H9 (cell line): ENCODE measurements around the gene EVI2A. TPM values are rescaled to one million over a fixed set of nuclear protein-coding genes. Genes with fewer than 3 reads are reported as not detected.

Experiments
- DNase-seq: peaks from one replicate; pipeline ENCODE4 v3.0.0-alpha.2; 2017
- H2AFZ ChIP-seq: one replicate; pipeline ENCODE4 v1.6.1; 2013; ENCODE audit warnings: mild to moderate bottlenecking, low read length, control low read depth, moderate library complexity
- H2AK5ac ChIP-seq: 2 replicates; pipeline ENCODE4 v1.6.1; 2013; ENCODE audit warnings: low read length, control low read depth, mixed read lengths; ENCODE audit not compliant: insufficient read length
- H2BK120ac ChIP-seq: one replicate; pipeline ENCODE4 v1.6.1; 2013; ENCODE audit warnings: low read depth, mild to moderate bottlenecking, low read length, control low read depth, inconsistent platforms; ENCODE audit not compliant: poor library complexity, severe bottlenecking
- H2BK12ac ChIP-seq: 2 replicates; pipeline ENCODE4 v1.6.1; 2013; ENCODE audit warnings: low read length, control low read depth, mixed read lengths, low read depth; ENCODE audit not compliant: insufficient read length
- H2BK15ac ChIP-seq: 2 replicates; pipeline ENCODE4 v1.6.1; 2013; ENCODE audit warnings: low read depth, low read length, control low read depth
- H2BK20ac ChIP-seq: one replicate; pipeline ENCODE4 v1.6.1; 2013; ENCODE audit warnings: low read depth, mild to moderate bottlenecking, low read length, control low read depth, inconsistent platforms; ENCODE audit not compliant: poor library complexity, severe bottlenecking
- H2BK5ac ChIP-seq: 2 replicates; pipeline ENCODE4 v1.6.1; 2013; ENCODE audit warnings: low read length, control low read depth, mixed read lengths; ENCODE audit not compliant: insufficient read length
- H3K14ac ChIP-seq: 2 replicates; pipeline ENCODE4 v1.6.1; 2013; ENCODE audit warnings: low read length, control low read depth; ENCODE audit not compliant: insufficient read depth
- H3K18ac ChIP-seq: 2 replicates; pipeline ENCODE4 v1.6.1; 2013; ENCODE audit warnings: low read depth, mild to moderate bottlenecking, mixed read lengths, low read length, control low read depth; ENCODE audit not compliant: insufficient read length
- H3K23ac ChIP-seq: 2 replicates; pipeline ENCODE4 v1.6.1; 2013; ENCODE audit warnings: low read length, control low read depth, mixed read lengths, low read depth; ENCODE audit not compliant: insufficient read length
- H3K23me2 ChIP-seq: 2 replicates; pipeline ENCODE4 v1.6.1; 2013; ENCODE audit warnings: low read depth, mild to moderate bottlenecking, mixed read lengths, low read length, control low read depth; ENCODE audit not compliant: insufficient read length, poor library complexity, severe bottlenecking
- H3K27ac ChIP-seq: 2 replicates; pipeline ENCODE4 v1.5.1; 2013; ENCODE audit warnings: low read length, control low read depth, mixed read lengths, low read depth; ENCODE audit not compliant: insufficient read length
- H3K27me3 ChIP-seq: 2 replicates; pipeline ENCODE4 v1.6.1; 2013; ENCODE audit warnings: low read length, control low read depth, inconsistent platforms; ENCODE audit not compliant: insufficient read depth
- H3K4ac ChIP-seq: 2 replicates; pipeline ENCODE4 v1.6.1; 2013; ENCODE audit warnings: low read depth, mild to moderate bottlenecking, control low read depth, inconsistent platforms, low read length, moderate library complexity
- H3K4me1 ChIP-seq: 2 replicates; pipeline ENCODE4 v1.6.1; 2013; ENCODE audit warnings: low read length, control low read depth, inconsistent platforms; ENCODE audit not compliant: insufficient read depth
- H3K4me2 ChIP-seq: 2 replicates; pipeline ENCODE4 v1.6.1; 2013; ENCODE audit warnings: low read length, control low read depth, mixed read lengths; ENCODE audit not compliant: insufficient read length, insufficient read depth
- H3K56ac ChIP-seq: 2 replicates; pipeline ENCODE4 v1.6.1; 2013; ENCODE audit warnings: low read depth, mild to moderate bottlenecking, mixed read lengths, low read length, control low read depth; ENCODE audit not compliant: insufficient read length
- H3K79me1 ChIP-seq: 2 replicates; pipeline ENCODE4 v1.6.1; 2013; ENCODE audit warnings: low read depth, mild to moderate bottlenecking, moderate library complexity, low read length, control low read depth, inconsistent platforms; ENCODE audit not compliant: insufficient read depth, poor library complexity, severe bottlenecking
- H3K79me2 ChIP-seq: 2 replicates; pipeline ENCODE4 v1.6.1; 2013; ENCODE audit warnings: low read length, control low read depth, inconsistent platforms; ENCODE audit not compliant: insufficient read depth
- H3K9ac ChIP-seq: 2 replicates; pipeline ENCODE4 v1.6.1; 2013; ENCODE audit warnings: low read length, control low read depth, mixed read lengths; ENCODE audit not compliant: insufficient read length; ENCODE audit errors: extremely low read depth
- H3K9me3 ChIP-seq: one replicate; pipeline ENCODE4 v1.6.1; 2013; ENCODE audit warnings: low read depth, low read length, inconsistent platforms; ENCODE audit not compliant: control insufficient read depth
- H3T11ph ChIP-seq: one replicate; pipeline ENCODE4 v1.6.1; 2013; ENCODE audit warnings: mild to moderate bottlenecking, low read length, control low read depth, inconsistent platforms
- H4K20me1 ChIP-seq: one replicate; pipeline ENCODE4 v1.6.1; 2013; ENCODE audit not compliant: control insufficient read depth, insufficient read length, insufficient read depth
- H4K5ac ChIP-seq: 2 replicates; pipeline ENCODE4 v1.6.1; 2013; ENCODE audit warnings: low read depth, mild to moderate bottlenecking, mixed read lengths, low read length, control low read depth; ENCODE audit not compliant: insufficient read length
- H4K8ac ChIP-seq: replicated peaks from 2 replicates; pipeline ENCODE4 v1.6.1; 2013; ENCODE audit warnings: low read length, control low read depth, mixed read lengths, low read depth; ENCODE audit not compliant: insufficient read length
- H4K91ac ChIP-seq: 2 replicates; pipeline ENCODE4 v1.6.1; 2013; ENCODE audit warnings: low read depth, mild to moderate bottlenecking, moderate library complexity, mixed read lengths, low read length, control low read depth; ENCODE audit not compliant: insufficient read length
- H3K27ac Mint-ChIP-seq, 3 experiments: 2 replicates in 2 of 3; 3 replicates in 1 of 3; pipeline ENCODE4 v1.8.0; 2020 to 2021; ENCODE audit warnings: mixed read lengths in 3 of 3, mild to moderate bottlenecking in 1 of 3, moderate library complexity in 1 of 3
- H3K27me3 Mint-ChIP-seq: 2 replicates; pipeline ENCODE4 v1.8.0; 2021; ENCODE audit warnings: low read depth, mild to moderate bottlenecking, moderate library complexity, mixed read lengths
- H3K36me3 Mint-ChIP-seq, 3 experiments: 2 replicates in 2 of 3; 3 replicates in 1 of 3; pipeline ENCODE4 v1.8.0; 2020 to 2021; ENCODE audit warnings: low read depth in 3 of 3, mixed read lengths in 3 of 3; ENCODE audit not compliant: insufficient read depth in 1 of 3
- H3K4me1 Mint-ChIP-seq, 2 experiments: 2 replicates each; pipeline ENCODE4 v1.8.0; 2020; ENCODE audit warnings: mixed read lengths in 2 of 2
- H3K4me3 Mint-ChIP-seq, 2 experiments: 2 replicates in 1 of 2; 3 replicates in 1 of 2; pipeline ENCODE4 v1.8.0; 2020 to 2021; ENCODE audit warnings: mild to moderate bottlenecking in 2 of 2, mixed read lengths in 2 of 2, moderate library complexity in 1 of 2
- H3K9me3 Mint-ChIP-seq, 2 experiments: 2 replicates in 1 of 2; 3 replicates in 1 of 2; pipeline ENCODE4 v1.8.0; 2020; ENCODE audit warnings: mild to moderate bottlenecking in 2 of 2, mixed read lengths in 2 of 2, moderate library complexity in 1 of 2
- total RNA-seq: library from RNA; stranded (reverse); gene quantifications from 2 replicates; pipeline ENCODE4 v1.2.1, GENCODE V29; 2021
- TF ChIP-seq, protein P1 (sequence below): fragments of 200-600 bp; sonication (generic); conservative IDR thresholded peaks from 3 replicates; pipeline ENCODE4 v1.8.0; 2021; ENCODE audit warnings: antibody characterized with exemption, mild to moderate bottlenecking

EVI2A gene
- total RNA-seq, 1 experiment from 2014 or later, result not detected

DNA sequence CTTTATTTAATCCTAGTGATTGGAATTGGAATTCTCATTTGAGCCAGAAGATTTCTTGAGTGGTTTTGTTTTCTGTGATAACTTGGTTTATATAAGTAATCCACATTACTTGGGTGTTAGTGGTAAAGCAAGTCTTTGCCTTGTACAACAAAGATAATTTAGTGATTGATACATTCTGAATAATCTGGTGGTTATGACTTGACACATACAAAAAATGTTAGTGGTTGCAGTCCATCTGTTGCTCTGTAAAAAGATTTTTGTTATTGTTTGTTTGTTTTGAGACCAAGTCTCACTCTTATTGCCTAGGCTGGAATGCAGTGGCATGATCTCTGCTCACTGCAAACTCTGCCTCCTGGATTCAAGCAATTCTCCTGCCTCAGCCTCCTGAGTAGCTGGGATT, 37.6 kb downstream of the EVI2A start:
- Histone ChIP-seq H3K4me1 (no peaks in the 10 kb centered on the region; the same call in 1 of the 2 replicates), H3K14ac (no peak overlapping the region), H2BK120ac (no peak overlapping the region), H3K9ac (no peak overlapping the region), H4K5ac (no peak overlapping the region), H3K27me3 (no peaks in the 10 kb centered on the region), H3K23me2 (no peaks in the 10 kb centered on the region), H3K27ac (no peak overlapping the region), H2BK15ac (no peak overlapping the region), H3K56ac (no peak overlapping the region), H3K4ac (no peak overlapping the region), H2AFZ (no peak overlapping the region), H3K18ac (no peak overlapping the region), H4K8ac (no peak overlapping the region), H2AK5ac (no peak overlapping the region), H2BK12ac (no peak overlapping the region), H3K9me3 (no peaks in the 10 kb centered on the region), H4K20me1 (no peaks in the 10 kb centered on the region), H3T11ph (no peak overlapping the region), H3K23ac (no peak overlapping the region), H3K79me1 (no peaks in the 10 kb centered on the region), H3K79me2 (no peaks in the 10 kb centered on the region), H3K4me2 (no peak overlapping the region), H2BK20ac (no peak overlapping the region), H4K91ac (no peak overlapping the region), H2BK5ac (no peak overlapping the region)
- Mint-ChIP-seq H3K4me3 (no peak overlapping the region), H3K27me3 (no peaks in the 10 kb centered on the region), H3K4me1 (peaks cover 7 to 9% of the 10 kb centered on the region in 2 experiments), H3K27ac (no peak overlapping the region), H3K36me3 (peaks cover 3 to 37% (median 17%) of the 10 kb centered on the region in 3 experiments), H3K9me3 (peaks cover 0 to 3% of the 10 kb centered on the region in 2 experiments; a peak in 1 of 5 replicates)
- no peak for DNase-seq
- TF ChIP-seq, protein P1, sequence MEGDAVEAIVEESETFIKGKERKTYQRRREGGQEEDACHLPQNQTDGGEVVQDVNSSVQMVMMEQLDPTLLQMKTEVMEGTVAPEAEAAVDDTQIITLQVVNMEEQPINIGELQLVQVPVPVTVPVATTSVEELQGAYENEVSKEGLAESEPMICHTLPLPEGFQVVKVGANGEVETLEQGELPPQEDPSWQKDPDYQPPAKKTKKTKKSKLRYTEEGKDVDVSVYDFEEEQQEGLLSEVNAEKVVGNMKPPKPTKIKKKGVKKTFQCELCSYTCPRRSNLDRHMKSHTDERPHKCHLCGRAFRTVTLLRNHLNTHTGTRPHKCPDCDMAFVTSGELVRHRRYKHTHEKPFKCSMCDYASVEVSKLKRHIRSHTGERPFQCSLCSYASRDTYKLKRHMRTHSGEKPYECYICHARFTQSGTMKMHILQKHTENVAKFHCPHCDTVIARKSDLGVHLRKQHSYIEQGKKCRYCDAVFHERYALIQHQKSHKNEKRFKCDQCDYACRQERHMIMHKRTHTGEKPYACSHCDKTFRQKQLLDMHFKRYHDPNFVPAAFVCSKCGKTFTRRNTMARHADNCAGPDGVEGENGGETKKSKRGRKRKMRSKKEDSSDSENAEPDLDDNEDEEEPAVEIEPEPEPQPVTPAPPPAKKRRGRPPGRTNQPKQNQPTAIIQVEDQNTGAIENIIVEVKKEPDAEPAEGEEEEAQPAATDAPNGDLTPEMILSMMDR, result no peak
